SJSA1 (cell line): Measurements from ENCODE around the gene ACMSD. TPM values are rescaled to one million over a fixed set of nuclear protein-coding genes. Genes with fewer than 3 reads are reported as not detected.
"Not testable (repeated sequence)": the region's sequence is repeated elsewhere in the genome, so short reads cannot be mapped to it uniquely, and the experiment has no call there.

ENCODE experiments used
- DNase-seq, 2 experiments: peaks; one replicate each; pipeline ENCODE4 v3.0.0-alpha.2; 2015 to 2020; ENCODE audit warnings: low spot score in 2 of 2, low read depth in 1 of 2
- H3K27ac ChIP-seq: fragments of 250-450 bp; sonication (Bioruptor Pico); 2 replicates; pipeline ENCODE4 v1.5.1; 2020; ENCODE audit warnings: mild to moderate bottlenecking, moderate library complexity
- H3K27me3 ChIP-seq: fragments of 250-450 bp; sonication (Bioruptor Pico); replicated peaks from 2 replicates; pipeline ENCODE4 v1.5.1; 2020; ENCODE audit warnings: mild to moderate bottlenecking, moderate library complexity
- H3K36me3 ChIP-seq: fragments of 250-450 bp; sonication (Bioruptor Pico); 2 replicates; pipeline ENCODE4 v1.5.1; 2020; ENCODE audit warnings: mild to moderate bottlenecking
- H3K4me1 ChIP-seq: fragments of 250-450 bp; sonication (Bioruptor Pico); replicated peaks from 2 replicates; pipeline ENCODE4 v1.6.1; 2021; ENCODE audit warnings: mild to moderate bottlenecking
- H3K4me3 ChIP-seq: fragments of 250-450 bp; sonication (Bioruptor Pico); 2 replicates; pipeline ENCODE4 v1.5.1; 2020; ENCODE audit warnings: mild to moderate bottlenecking
- H3K9me3 ChIP-seq: fragments of 250-450 bp; sonication (Bioruptor Pico); replicated peaks from 2 replicates; pipeline ENCODE4 v1.5.1; 2020; ENCODE audit warnings: mild to moderate bottlenecking
- total RNA-seq: library from RNA; depleted of rRNA; stranded (reverse); fragments of >200 nt; shearing (Covaris generic); gene quantifications from 2 replicates; pipeline ENCODE4 v1.2.3, GENCODE V29; 2014; rRNA removed

The ACMSD gene
- total RNA-seq = not detected in 2 replicates

- no peaks in the 10 kb centered on the region for H3K9me3 ChIP-seq
- DNase-seq = no peak
- H3K4me3 ChIP-seq = no peak within 1 kb of the TSS
- H3K36me3 ChIP-seq = no peaks in the 10 kb centered on the region
- no peaks in the 10 kb centered on the region for H3K27me3 ChIP-seq
- no peak within 1 kb of the TSS for H3K27ac ChIP-seq
- no peaks in the 10 kb centered on the region for H3K4me1 ChIP-seq
These were observed at the start of gene ACMSD for GRCh38 chr2:134838143-134838620. ACMSD (plus strand) TSS chr2:134838616; CDS start chr2:134838683, 67 bp downstream.

GRCh38 chr2:134790487-134790886, 47.9 kb upstream of the ACMSD start:
- Histone ChIP-seq H3K4me1 (no peaks in the 10 kb centered on the region), H3K36me3 (no peaks in the 10 kb centered on the region), H3K27ac (no peak overlapping the region), H3K4me3 (no peak overlapping the region), H3K9me3 (no peaks in the 10 kb centered on the region), H3K27me3 (no peaks in the 10 kb centered on the region)
- no peak for DNase-seq

GRCh38 chr2:134791616-134792015, 46.8 kb upstream of the ACMSD start:
- no peaks in the 10 kb centered on the region for H3K9me3 ChIP-seq
- no peak overlapping the region for H3K27ac ChIP-seq
- DNase-seq = no peak
- no peaks in the 10 kb centered on the region for H3K36me3 ChIP-seq
- H3K27me3 ChIP-seq = no peaks in the 10 kb centered on the region
- H3K4me3 ChIP-seq = no peak overlapping the region
- no peaks in the 10 kb centered on the region for H3K4me1 ChIP-seq

- no peak for DNase-seq
- no peaks in the 10 kb centered on the region for H3K9me3 ChIP-seq
- H3K36me3 ChIP-seq = no peaks in the 10 kb centered on the region
- H3K4me1 ChIP-seq = no peaks in the 10 kb centered on the region
- no peak overlapping the region for H3K4me3 ChIP-seq
- no peaks in the 10 kb centered on the region for H3K27me3 ChIP-seq
- H3K27ac ChIP-seq = no peak overlapping the region
These were observed 46.2 kb upstream of the ACMSD start for GRCh38 chr2:134792186-134792585.

- Histone ChIP-seq H3K4me1 (no peaks in the 10 kb centered on the region), H3K36me3 (no peaks in the 10 kb centered on the region)
These were observed 42.7 kb upstream of the ACMSD start for GRCh38 chr2:134795765-134796164.

GRCh38 chr2:134796373-134796772, 42.0 kb upstream of the ACMSD start:
- no peak overlapping the region for H3K4me3 ChIP-seq
- no peaks in the 10 kb centered on the region for H3K27me3 ChIP-seq
- no peaks in the 10 kb centered on the region for H3K36me3 ChIP-seq
- no peaks in the 10 kb centered on the region for H3K4me1 ChIP-seq
- no peak for DNase-seq
- H3K9me3 ChIP-seq = no peaks in the 10 kb centered on the region
- no peak overlapping the region for H3K27ac ChIP-seq

More at GRCh38 chr2:134795765-134796164, 42.7 kb upstream of the ACMSD start:
- Histone ChIP-seq H3K4me3 (no peak overlapping the region), H3K27me3 (no peaks in the 10 kb centered on the region), H3K9me3 (no peaks in the 10 kb centered on the region), H3K27ac (no peak overlapping the region)
- DNase-seq = no peak

- Histone ChIP-seq H3K4me3 (no peak overlapping the region), H3K27ac (no peak overlapping the region), H3K9me3 (no peaks in the 10 kb centered on the region), H3K36me3 (no peaks in the 10 kb centered on the region), H3K27me3 (no peaks in the 10 kb centered on the region), H3K4me1 (no peaks in the 10 kb centered on the region)
- no peak for DNase-seq
These were observed 38.5 kb upstream of the ACMSD start for GRCh38 chr2:134799936-134800335.

GRCh38 chr2:134800341-134800740, 38.1 kb upstream of the ACMSD start:
- H3K27me3 ChIP-seq = no peaks in the 10 kb centered on the region
- no peak overlapping the region for H3K27ac ChIP-seq
- H3K4me1 ChIP-seq = no peaks in the 10 kb centered on the region
- no peak for DNase-seq
- H3K4me3 ChIP-seq = no peak overlapping the region
- no peaks in the 10 kb centered on the region for H3K9me3 ChIP-seq
- H3K36me3 ChIP-seq = no peaks in the 10 kb centered on the region

GRCh38 chr2:134803609-134804405, 34.6 kb upstream of the ACMSD start:
- not testable (repeated sequence) for H3K4me3 ChIP-seq, H3K27ac ChIP-seq, H3K27me3 ChIP-seq, H3K9me3 ChIP-seq, H3K4me1 ChIP-seq, H3K36me3 ChIP-seq, DNase-seq

- Histone ChIP-seq H3K4me3 (no peak overlapping the region), H3K27ac (no peak overlapping the region), H3K27me3 (no peaks in the 10 kb centered on the region), H3K4me1 (no peaks in the 10 kb centered on the region), H3K9me3 (peaks cover 4% of the 10 kb centered on the region), H3K36me3 (no peaks in the 10 kb centered on the region)
- DNase-seq = no peak
These were observed 22.7 kb upstream of the ACMSD start for GRCh38 chr2:134815741-134816140.

GRCh38 chr2:134818321-134818720, 20.1 kb upstream of the ACMSD start:
- Histone ChIP-seq H3K36me3 (no peaks in the 10 kb centered on the region), H3K4me1 (no peaks in the 10 kb centered on the region), H3K4me3 (no peak overlapping the region), H3K27me3 (no peaks in the 10 kb centered on the region), H3K27ac (no peak overlapping the region), H3K9me3 (no peaks in the 10 kb centered on the region)
- DNase-seq = no peak

- Histone ChIP-seq H3K4me1 (no peaks in the 10 kb centered on the region), H3K27ac (no peak overlapping the region), H3K9me3 (no peaks in the 10 kb centered on the region), H3K4me3 (no peak overlapping the region), H3K27me3 (no peaks in the 10 kb centered on the region), H3K36me3 (no peaks in the 10 kb centered on the region)
- no peak for DNase-seq
These were observed 19.1 kb upstream of the ACMSD start for GRCh38 chr2:134819334-134819733.

- no peak overlapping the region for H3K4me3 ChIP-seq
- no peaks in the 10 kb centered on the region for H3K27me3 ChIP-seq
- no peaks in the 10 kb centered on the region for H3K4me1 ChIP-seq
- no peak overlapping the region for H3K27ac ChIP-seq
- no peak for DNase-seq
- no peaks in the 10 kb centered on the region for H3K36me3 ChIP-seq
- no peaks in the 10 kb centered on the region for H3K9me3 ChIP-seq
These were observed 15.0 kb upstream of the ACMSD start for GRCh38 chr2:134823431-134823830.

- Histone ChIP-seq H3K36me3 (no peaks in the 10 kb centered on the region), H3K9me3 (no peaks in the 10 kb centered on the region), H3K4me3 (no peak overlapping the region), H3K4me1 (no peaks in the 10 kb centered on the region), H3K27me3 (no peaks in the 10 kb centered on the region), H3K27ac (no peak overlapping the region)
- no peak for DNase-seq
These were observed 14.6 kb upstream of the ACMSD start for GRCh38 chr2:134823832-134824231.

- H3K27ac ChIP-seq, H3K27me3 ChIP-seq, H3K9me3 ChIP-seq, H3K4me1 ChIP-seq, H3K36me3 ChIP-seq, H3K4me3 ChIP-seq, DNase-seq: not testable (repeated sequence)
These were observed 12.7 kb upstream of the ACMSD start for GRCh38 chr2:134825716-134826115.
